OCI-LY3 (cell line): Measurements from ENCODE around the gene PTTG1IP.

Source experiments
- CTCF ChIP-seq: fragments of 200-600, 300-600 bp; sonication (generic); IDR thresholded peaks from 2 replicates; pipeline ENCODE4 v1.5.1; 2014; ENCODE audit warnings: antibody characterized with exemption, low read length, low read depth
- EZH2phosphoT487 ChIP-seq: fragments of 200-600 bp; shearing (Covaris generic); IDR thresholded peaks from 2 replicates; pipeline ENCODE4 v1.6.1; 2018; ENCODE audit warnings: antibody characterized with exemption, mixed run types, low read depth

DNA sequence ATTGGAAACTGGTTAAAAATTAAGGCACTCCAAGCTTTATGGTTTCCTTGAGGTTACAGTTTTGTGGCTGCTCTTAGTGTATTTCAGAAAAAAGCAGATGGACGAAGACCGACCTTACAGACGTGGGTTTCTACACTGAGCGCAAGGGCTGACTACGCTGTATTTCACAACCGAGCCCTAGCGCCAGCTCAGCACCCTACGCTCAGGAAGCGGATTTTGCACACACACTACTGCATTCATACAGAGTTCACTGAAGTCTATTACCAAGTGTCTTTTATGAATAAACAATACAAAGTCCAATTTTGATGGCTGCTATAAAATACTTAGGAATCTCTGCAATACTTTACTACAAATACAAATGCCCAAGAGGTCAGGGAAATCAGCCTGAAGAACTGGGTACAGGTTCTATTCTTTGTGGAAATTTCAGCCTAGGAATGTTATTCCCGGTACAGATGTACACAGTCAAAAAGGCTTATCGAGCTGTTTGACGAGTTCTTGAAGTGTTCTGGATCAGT is 23.8 kb downstream of the PTTG1IP start:
- TF ChIP-seq CTCF (no peak), EZH2phosphoT487 (no peak)
